Activated CD8-positive, alpha-beta memory T cell treated with anti-CD3 and anti-CD28 coated beads, Interleukin-2, amount 50 U/mL, for 1 hour (primary cell): ENCODE results near the gene OR52E2.
"Not testable (repeated sequence)": the region's sequence is repeated elsewhere in the genome, so short reads cannot be mapped to it uniquely, and the experiment has no call there.

Source experiments
- DNase-seq: peaks from one replicate; pipeline ENCODE4 v3.0.0-alpha.2; 2020; ENCODE audit errors: extremely low read depth

OR52E2 gene

GRCh38 chr11:5059391-5059790 lies at the start of gene OR52E2:
OR52E2 (minus strand) TSS chr11:5059627; CDS start chr11:5059627, 0 bp downstream.
- no peak for DNase-seq

- no peak for DNase-seq
These were observed 47.9 kb upstream of the OR52E2 start for GRCh38 chr11:5107285-5107684.

DNA sequence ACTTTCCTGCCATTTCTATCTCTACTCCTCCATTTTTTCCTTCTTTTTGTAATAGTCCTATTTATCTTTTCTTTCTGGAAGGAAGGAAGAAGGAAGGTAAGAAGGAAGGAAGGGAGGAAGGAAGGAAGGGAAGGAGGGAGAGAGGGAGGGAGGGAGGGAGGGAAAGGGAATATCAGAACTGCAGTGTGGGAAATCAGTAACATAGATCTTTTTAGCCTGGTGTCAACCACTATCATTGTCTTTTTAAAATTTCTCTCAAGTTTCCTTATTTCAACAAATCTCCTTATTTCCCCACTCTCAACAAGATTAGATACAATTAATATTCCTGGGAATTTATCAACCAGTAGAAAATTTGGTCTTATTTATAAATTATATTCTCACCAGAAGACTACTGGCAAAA lies 43.6 kb upstream of the OR52E2 start:
- no peak for DNase-seq

GRCh38 chr11:5102246-5102645 lies 42.8 kb upstream of the OR52E2 start:
- DNase-seq: no peak

GRCh38 chr11:5096011-5096410 lies 36.6 kb upstream of the OR52E2 start:
- no peak for DNase-seq

DNA sequence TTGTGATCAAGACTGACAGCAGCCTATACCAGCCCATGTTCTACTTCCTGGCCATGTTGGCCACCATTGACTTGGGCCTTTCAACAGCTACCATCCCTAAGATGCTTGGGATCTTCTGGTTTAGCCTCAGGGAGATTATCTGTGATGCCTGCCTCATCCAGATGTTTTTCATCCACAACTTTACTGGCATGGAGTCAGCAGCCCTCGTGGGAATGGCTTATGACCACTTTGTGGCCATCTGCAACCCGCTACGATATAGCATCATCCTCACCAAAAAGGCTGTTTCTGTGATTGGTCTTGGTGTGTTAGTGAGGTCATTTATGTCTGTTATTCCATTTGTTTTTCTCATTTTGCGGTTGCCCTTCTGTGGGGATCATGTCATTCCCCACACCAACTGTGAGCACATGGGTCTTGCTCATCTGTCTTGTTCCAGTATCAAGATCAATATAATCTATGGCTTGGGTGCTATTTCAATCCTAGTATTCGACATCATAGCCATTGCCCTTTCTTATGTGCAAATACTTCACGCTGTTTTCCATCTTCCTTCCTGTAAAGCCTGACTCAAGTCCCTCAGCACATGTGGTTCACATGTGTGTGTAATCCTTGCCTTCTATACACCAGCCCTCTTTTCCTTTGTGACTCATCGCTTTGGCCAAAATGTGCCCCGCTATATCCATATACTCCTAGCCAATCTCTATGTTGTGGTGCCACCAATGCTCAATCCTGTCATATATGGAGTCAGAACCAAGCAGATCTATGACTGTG lies 33.6 kb upstream of the OR52E2 start:
- DNase-seq: no peak

DNA sequence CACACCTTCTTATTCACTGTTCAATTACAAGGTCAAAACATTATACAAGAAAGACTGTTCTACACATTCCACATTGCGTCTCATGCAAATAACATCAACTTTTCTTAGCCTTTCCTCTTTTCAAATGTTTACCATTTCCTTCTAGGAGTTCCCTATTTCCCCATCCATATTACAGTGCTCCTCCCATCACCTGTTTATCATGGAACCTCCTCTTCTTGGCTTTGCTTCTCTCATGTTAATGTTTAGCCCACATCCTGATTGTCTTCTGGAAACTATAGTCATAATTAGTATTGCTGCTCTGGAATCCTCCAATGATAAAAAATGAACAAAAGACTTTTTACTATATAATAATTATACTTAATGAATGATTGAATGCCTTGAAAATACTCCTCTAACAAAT lies 31.2 kb upstream of the OR52E2 start:
- no peak for DNase-seq

- no peak for DNase-seq
These were observed 29.1 kb upstream of the OR52E2 start for GRCh38 chr11:5088556-5088955.

GRCh38 chr11:5083602-5084001 lies 24.2 kb upstream of the OR52E2 start:
- DNase-seq: no peak

DNA sequence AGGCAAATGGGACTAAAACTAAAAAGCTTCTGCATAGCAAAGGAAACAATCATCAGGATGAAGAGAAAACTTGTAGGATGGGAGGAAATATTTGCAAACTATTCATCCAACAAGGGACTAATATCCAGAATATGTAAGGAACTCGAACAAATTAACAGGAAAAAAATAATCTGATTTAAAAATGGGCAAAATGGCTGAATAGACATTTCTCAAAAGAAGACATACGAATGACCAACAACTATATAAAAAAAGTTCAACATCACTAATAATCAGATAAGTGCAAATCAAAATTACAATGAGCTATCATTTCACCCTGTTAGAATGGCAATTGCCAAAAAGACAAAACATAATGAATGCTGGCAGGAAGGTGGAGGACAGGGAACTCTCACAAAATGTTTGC lies 22.0 kb upstream of the OR52E2 start:
- DNase-seq: no peak

DNA sequence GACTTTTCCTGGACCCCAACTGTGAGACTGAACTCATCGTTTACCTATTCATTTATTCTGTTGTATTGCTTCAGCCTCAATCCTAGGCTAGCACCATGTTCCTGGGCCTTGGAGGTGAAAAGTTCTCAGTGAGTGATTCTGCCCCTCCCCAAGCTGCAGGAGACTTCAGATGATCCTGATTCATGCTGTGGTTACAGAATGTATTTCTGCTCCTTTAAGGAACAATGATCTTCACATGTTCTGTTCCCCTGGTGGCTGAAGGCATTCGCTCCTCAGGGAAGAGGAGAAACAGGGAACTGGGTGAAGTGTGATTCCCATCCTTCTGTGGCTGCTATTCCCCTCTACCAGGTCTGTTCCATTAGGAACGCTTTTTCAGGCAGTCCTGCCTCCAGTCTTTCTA lies 12.4 kb upstream of the OR52E2 start:
- DNase-seq: no peak

DNA sequence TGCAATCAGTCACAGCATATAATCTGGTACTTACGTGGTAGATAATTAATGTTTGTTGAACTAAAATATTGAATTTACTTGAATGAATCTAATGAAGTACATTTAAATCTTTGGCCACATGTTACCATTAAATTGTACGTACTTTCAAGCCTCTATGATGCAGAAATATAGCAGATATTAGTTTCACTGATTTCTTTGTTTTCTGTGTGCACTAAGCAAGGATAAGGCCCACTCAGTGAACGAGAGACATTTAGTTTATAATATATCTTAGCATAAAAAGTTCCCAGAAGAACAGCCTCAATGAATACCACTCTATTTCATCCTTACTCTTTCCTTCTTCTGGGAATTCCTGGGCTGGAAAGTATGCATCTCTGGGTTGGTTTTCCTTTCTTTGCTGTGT lies 9.8 kb upstream of the OR52E2 start, which contains the start of gene OR52E1:
TSS of gene OR52E1 (plus strand) at position 301 of the 400 bp plus-strand sequence.
- no peak for DNase-seq

GRCh38 chr11:5065027-5065426 lies 5.6 kb upstream of the OR52E2 start:
- no peak for DNase-seq

DNA sequence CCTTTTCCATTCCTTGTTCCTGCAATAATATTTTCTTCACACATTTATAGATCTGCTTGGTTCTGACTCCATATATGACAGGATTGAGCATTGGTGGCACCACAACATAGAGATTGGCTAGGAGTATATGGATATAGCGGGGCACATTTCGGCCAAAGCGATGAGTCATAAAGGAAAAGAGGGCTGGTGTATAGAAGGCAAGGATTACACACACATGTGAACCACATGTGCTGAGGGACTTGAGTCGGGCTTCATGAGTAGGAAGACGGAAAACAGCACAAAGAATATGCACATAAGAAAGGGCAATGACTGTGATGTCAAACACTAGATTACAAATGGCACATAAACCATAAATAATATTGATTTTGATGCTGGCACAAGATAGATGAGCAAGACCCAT lies 748 bp downstream of the OR52E2 start:
- not testable (repeated sequence) for DNase-seq

DNA sequence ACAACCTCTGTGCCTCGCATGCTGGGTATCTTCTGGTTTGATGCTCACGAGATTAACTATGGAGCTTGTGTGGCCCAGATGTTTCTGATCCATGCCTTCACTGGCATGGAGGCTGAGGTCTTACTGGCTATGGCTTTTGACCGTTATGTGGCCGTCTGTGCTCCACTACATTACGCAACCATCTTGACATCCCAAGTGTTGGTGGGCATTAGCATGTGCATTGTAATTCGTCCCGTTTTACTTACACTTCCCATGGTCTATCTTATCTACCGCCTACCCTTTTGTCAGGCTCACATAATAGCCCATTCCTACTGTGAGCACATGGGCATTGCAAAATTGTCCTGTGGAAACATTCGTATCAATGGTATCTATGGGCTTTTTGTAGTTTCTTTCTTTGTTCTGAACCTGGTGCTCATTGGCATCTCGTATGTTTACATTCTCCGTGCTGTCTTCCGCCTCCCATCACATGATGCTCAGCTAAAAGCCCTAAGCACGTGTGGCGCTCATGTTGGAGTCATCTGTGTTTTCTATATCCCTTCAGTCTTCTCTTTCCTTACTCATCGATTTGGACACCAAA lies 12.6 kb downstream of the OR52E2 start:
- no peak for DNase-seq

DNA sequence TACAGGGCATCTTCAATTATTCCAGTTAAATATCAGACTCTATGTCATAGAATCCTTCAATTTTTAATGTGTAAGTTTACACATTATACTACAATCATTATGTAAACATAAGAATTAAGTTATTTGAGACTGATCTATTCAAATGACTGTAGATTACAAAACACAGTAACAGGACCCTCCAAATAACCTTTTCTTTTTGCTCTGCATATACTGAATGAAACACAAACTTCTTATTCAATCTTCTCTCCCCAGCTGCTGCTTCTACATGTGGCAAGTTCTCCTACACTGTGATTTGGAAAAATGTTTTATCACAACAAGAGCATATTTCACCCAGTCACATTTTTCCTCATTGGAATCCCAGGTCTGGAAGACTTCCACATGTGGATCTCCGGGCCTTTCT lies 13.2 kb downstream of the OR52E2 start, which contains the start of gene OR52J3:
TSS of gene OR52J3 (plus strand) at position 301 of the 400 bp plus-strand sequence. CDS start at position 301, 0 bp downstream.
- no peak for DNase-seq

DNA sequence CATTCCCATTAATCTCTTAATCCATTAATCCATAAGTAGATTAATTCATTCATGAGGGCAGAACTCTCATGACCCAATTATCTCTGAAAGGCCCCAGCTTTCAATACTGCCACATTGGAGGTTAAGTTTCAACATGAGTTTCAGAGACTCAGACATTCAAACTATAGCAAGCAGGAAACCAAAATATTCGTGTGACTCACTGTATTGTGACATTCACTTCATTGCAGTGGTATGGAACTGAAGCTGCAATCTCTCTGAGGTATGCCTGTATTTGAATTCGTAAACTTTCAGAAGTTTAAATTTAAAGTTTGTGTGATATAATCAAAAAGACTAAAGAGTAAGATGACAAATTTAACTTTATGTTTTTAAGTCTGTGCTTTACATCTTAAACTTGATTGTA lies 16.0 kb downstream of the OR52E2 start:
- no peak for DNase-seq

- no peak for DNase-seq
These were observed 17.3 kb downstream of the OR52E2 start for GRCh38 chr11:5042091-5042490.

- no peak for DNase-seq
These were observed 18.6 kb downstream of the OR52E2 start for GRCh38 chr11:5040876-5041275.

DNA sequence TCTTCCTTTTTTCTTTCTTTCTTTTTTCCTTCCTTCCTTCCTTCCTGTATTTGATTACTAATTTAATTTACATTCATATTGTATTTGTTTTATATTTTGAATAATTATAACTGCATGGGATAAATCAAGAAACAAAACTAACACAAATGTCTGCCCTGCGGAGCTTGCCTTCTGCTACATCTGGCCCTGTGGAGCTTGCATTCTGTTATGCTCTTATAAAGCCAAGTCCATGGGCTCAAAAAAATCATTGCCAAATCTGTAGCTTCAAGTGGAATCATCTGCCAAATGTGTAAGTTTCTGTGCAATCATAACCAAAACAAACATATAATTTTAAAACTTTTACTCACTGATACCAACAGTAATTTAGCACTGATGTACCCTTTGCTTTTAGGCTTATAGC lies 21.1 kb downstream of the OR52E2 start:
- no peak for DNase-seq

DNA sequence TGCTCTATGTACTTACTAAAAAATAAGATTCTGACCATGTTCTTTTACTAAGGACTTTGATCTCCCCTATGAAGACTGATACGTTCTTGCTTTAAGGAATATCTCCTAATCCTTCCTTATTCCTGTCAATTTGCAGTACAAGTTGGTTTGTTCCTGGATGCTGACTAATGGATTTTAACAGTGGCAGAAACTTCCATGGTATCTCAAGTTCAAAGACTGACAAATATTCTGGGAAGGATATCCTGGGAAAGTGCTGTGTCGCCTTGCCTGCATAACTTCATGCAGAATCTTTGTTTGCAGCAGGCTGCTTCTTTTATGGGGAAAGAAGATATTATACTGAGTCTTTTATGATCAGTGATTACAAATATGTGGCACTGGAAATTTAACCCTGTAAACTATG lies 21.5 kb downstream of the OR52E2 start:
- no peak for DNase-seq

- no peak for DNase-seq
These were observed 22.8 kb downstream of the OR52E2 start for GRCh38 chr11:5036669-5037068.

- DNase-seq: no peak
These were observed 37.4 kb downstream of the OR52E2 start for GRCh38 chr11:5021996-5022395.
